WTC11 (cell line): ENCODE measurements around the gene NTMT2. TPM values are rescaled to one million over a fixed set of nuclear protein-coding genes. Genes with fewer than 3 reads are reported as not detected.

Experiments used
- ATAC-seq: fragments of 200-7000 bp; cut with Tn5 transposase; 2 replicates; pipeline ENCODE4 v1.10.0; 2021; ENCODE audit warnings: mild to moderate bottlenecking, moderate library complexity
- CTCF ChIA-PET: fragments of 300-600 bp; sonication (Branson Sonifier 250); formaldehyde crosslinking; loops from one replicate; lab custom pipeline; 2021; ENCODE audit warnings: antibody characterized with exemption; lab: Charles Lee
- POLR2A ChIA-PET: fragments of 350-600 bp; sonication (Branson Sonifier 250); formaldehyde crosslinking; loops from one replicate; lab custom pipeline; 2021; ENCODE audit warnings: antibody characterized with exemption; lab: Charles Lee
- DNase-seq: peaks from one replicate; pipeline ENCODE4 v3.0.0; 2021; ENCODE audit warnings: low spot score
- H3K27ac Mint-ChIP-seq: 2 replicates; pipeline ENCODE4 v1.8.0; 2021; ENCODE audit warnings: mixed read lengths
- H3K27me3 Mint-ChIP-seq: 2 replicates; pipeline ENCODE4 v1.8.0; 2021; ENCODE audit warnings: low read depth, mild to moderate bottlenecking, moderate library complexity, mixed read lengths
- H3K36me3 Mint-ChIP-seq: 2 replicates; pipeline ENCODE4 v1.8.0; 2021; ENCODE audit warnings: mixed read lengths
- H3K4me1 Mint-ChIP-seq: 2 replicates; pipeline ENCODE4 v1.8.0; 2022; ENCODE audit warnings: mixed read lengths
- H3K4me3 Mint-ChIP-seq: 2 replicates; pipeline ENCODE4 v1.8.0; 2021; ENCODE audit warnings: mild to moderate bottlenecking, moderate library complexity, mixed read lengths
- H3K9me3 Mint-ChIP-seq: 2 replicates; pipeline ENCODE4 v1.8.0; 2021; ENCODE audit warnings: mixed read lengths
- ATF2 ChIP-seq: sonication (generic); formaldehyde crosslinking; IDR thresholded peaks from 2 replicates; pipeline ENCODE4 v1.8.1; 2022; ENCODE audit warnings: low read depth, missing genetic modification reagents, borderline replicate concordance
- ATF3 ChIP-seq: sonication (generic); formaldehyde crosslinking; conservative IDR thresholded peaks from 2 replicates; pipeline ENCODE4 v1.8.1; 2022; ENCODE audit warnings: mild to moderate bottlenecking, missing genetic modification reagents
- ATF6 ChIP-seq: sonication (generic); formaldehyde crosslinking; IDR thresholded peaks from 2 replicates; pipeline ENCODE4 v1.8.1; 2023; ENCODE audit warnings: mild to moderate bottlenecking, missing genetic modification reagents
- CDX4 ChIP-seq: fragments of 250-450 bp; sonication (Bioruptor Pico); IDR thresholded peaks from 2 replicates; pipeline ENCODE4 v1.9.0; 2021; ENCODE audit warnings: moderate library complexity, mild to moderate bottlenecking, inconsistent platforms, borderline replicate concordance
- CREB1 ChIP-seq: sonication (generic); formaldehyde crosslinking; IDR thresholded peaks from 2 replicates; pipeline ENCODE4 v1.8.0; 2023; ENCODE audit warnings: mild to moderate bottlenecking, missing genetic modification reagents
- E2F1 ChIP-seq: sonication (generic); formaldehyde crosslinking; IDR thresholded peaks from 2 replicates; pipeline ENCODE4 v1.8.0; 2022; ENCODE audit warnings: mild to moderate bottlenecking, missing genetic modification reagents
- ELF4 ChIP-seq: sonication (generic); formaldehyde crosslinking; IDR thresholded peaks from 2 replicates; pipeline ENCODE4 v1.8.1; 2022; ENCODE audit warnings: low read depth, mild to moderate bottlenecking, moderate library complexity, missing genetic modification reagents
- FOXK1 ChIP-seq: sonication (generic); formaldehyde crosslinking; IDR thresholded peaks from 2 replicates; pipeline ENCODE4 v1.8.0; 2022; ENCODE audit warnings: mild to moderate bottlenecking, moderate library complexity, missing genetic modification reagents
- HMGA2 ChIP-seq: fragments of 250-450 bp; sonication (Bioruptor Pico); IDR thresholded peaks from 2 replicates; pipeline ENCODE4 v1.4.0; 2021; ENCODE audit warnings: mild to moderate bottlenecking, moderate library complexity
- IRF1 ChIP-seq: sonication (generic); formaldehyde crosslinking; IDR thresholded peaks from 2 replicates; pipeline ENCODE4 v1.8.0; 2023; ENCODE audit warnings: missing genetic modification reagents
- JAZF1 ChIP-seq: fragments of 250-450 bp; sonication (Bioruptor Pico); IDR thresholded peaks from 2 replicates; pipeline ENCODE4 v1.9.0; 2021; ENCODE audit warnings: moderate library complexity, mild to moderate bottlenecking, inconsistent platforms
- NFYB ChIP-seq: sonication (generic); formaldehyde crosslinking; conservative IDR thresholded peaks from 2 replicates; pipeline ENCODE4 v1.8.0; 2022; ENCODE audit warnings: low read depth, missing genetic modification reagents
- NR3C1 ChIP-seq: sonication (generic); formaldehyde crosslinking; conservative IDR thresholded peaks from 2 replicates; pipeline ENCODE4 v1.8.1; 2023; ENCODE audit warnings: low read depth, mild to moderate bottlenecking, missing genetic modification reagents
- SP1 ChIP-seq: sonication (generic); formaldehyde crosslinking; conservative IDR thresholded peaks from 2 replicates; pipeline ENCODE4 v1.8.1; 2022; ENCODE audit warnings: missing genetic modification reagents
- ZBTB21 ChIP-seq: sonication (generic); formaldehyde crosslinking; IDR thresholded peaks from 2 replicates; pipeline ENCODE4 v1.8.1; 2023; ENCODE audit warnings: mild to moderate bottlenecking, missing genetic modification reagents, borderline replicate concordance
- ZNF232 ChIP-seq: sonication (generic); formaldehyde crosslinking; IDR thresholded peaks from 2 replicates; pipeline ENCODE4 v1.8.0; 2022; ENCODE audit warnings: mild to moderate bottlenecking, missing genetic modification reagents
- ZNF263 ChIP-seq: sonication (generic); formaldehyde crosslinking; IDR thresholded peaks from 2 replicates; pipeline ENCODE4 v1.8.1; 2022; ENCODE audit warnings: low read depth, mild to moderate bottlenecking, moderate library complexity, missing genetic modification reagents
- ZNF532 ChIP-seq: fragments of 250-450 bp; sonication (Bioruptor Pico); IDR thresholded peaks from 2 replicates; pipeline ENCODE4 v1.9.0; 2021; ENCODE audit warnings: mild to moderate bottlenecking, borderline replicate concordance
- total RNA-seq: library from RNA; stranded (reverse); gene quantifications from 3 replicates; pipeline ENCODE4 v1.2.3, GENCODE V29; 2021

Gene NTMT2
- total RNA-seq, 1 experiment from 2014 or later = 0.24 TPM

- Mint-ChIP-seq H3K4me1 (peaks cover 6% of the 10 kb centered on the region), H3K9me3 (peaks cover 6% of the 10 kb centered on the region; the same call in 1 of the 2 replicates), H3K27me3 (no peaks in the 10 kb centered on the region), H3K27ac (no peak overlapping the region), H3K4me3 (no peak overlapping the region), H3K36me3 (no peaks in the 10 kb centered on the region)
- DNase-seq (no peak), ATAC-seq (no peak)
- CTCF ChIA-PET = no interaction called here
- POLR2A ChIA-PET = no interaction called here
- TF ChIP-seq CDX4 (CRISPR knock-in tag) (no peak), ATF2 (CRISPR knock-in tag) (no peak), ZNF263 (no peak), CREB1 (no peak), JAZF1 (CRISPR knock-in tag) (no peak), ELF4 (CRISPR knock-in tag) (no peak)
Measured at GRCh38 chr1:170214117-170215032, 68.6 kb downstream of the NTMT2 start.

GRCh38 chr1:170215072-170215885, 69.5 kb downstream of the NTMT2 start:
- Mint-ChIP-seq H3K4me1 (no peaks in the 10 kb centered on the region), H3K36me3 (no peaks in the 10 kb centered on the region), H3K4me3 (no peak overlapping the region), H3K27me3 (no peaks in the 10 kb centered on the region), H3K27ac (no peak overlapping the region), H3K9me3 (no peaks in the 10 kb centered on the region)
- ATAC-seq = no peak
- ChIA-PET CTCF (no interaction called here), POLR2A (no interaction called here)
- no peak for TF ChIP-seq SP1
- no peak for TF ChIP-seq ZNF232 (CRISPR knock-in tag)
- TF ChIP-seq ZNF532 (CRISPR knock-in tag) = no peak
- no peak for TF ChIP-seq FOXK1 (CRISPR knock-in tag)
- TF ChIP-seq E2F1 (CRISPR knock-in tag) = no peak
- no peak for TF ChIP-seq ELF4 (CRISPR knock-in tag)
- TF ChIP-seq ZBTB21 (CRISPR knock-in tag) = no peak
- no peak for TF ChIP-seq ATF3
- no peak for TF ChIP-seq NFYB
- no peak for TF ChIP-seq NR3C1 (CRISPR knock-in tag)
- no peak for TF ChIP-seq IRF1 (CRISPR knock-in tag)
- TF ChIP-seq HMGA2 (CRISPR knock-in tag) = no peak
- no peak for TF ChIP-seq ATF6 (CRISPR knock-in tag)
- no peak for DNase-seq
